HTR-8/SVneo (cell line): ENCODE data around the gene MID1IP1.

Experiments used
- DNase-seq: peaks from one replicate; pipeline ENCODE4 v3.0.0; 2011; ENCODE audit warnings: low spot score, mixed read lengths; ENCODE audit not compliant: insufficient read length
- FAIRE-seq: peaks from 2 replicates; lab custom pipeline; 2011; peaks lifted over from hg19 to GRCh38; lab: Jason Lieb, UNC

The MID1IP1 gene

DNA sequence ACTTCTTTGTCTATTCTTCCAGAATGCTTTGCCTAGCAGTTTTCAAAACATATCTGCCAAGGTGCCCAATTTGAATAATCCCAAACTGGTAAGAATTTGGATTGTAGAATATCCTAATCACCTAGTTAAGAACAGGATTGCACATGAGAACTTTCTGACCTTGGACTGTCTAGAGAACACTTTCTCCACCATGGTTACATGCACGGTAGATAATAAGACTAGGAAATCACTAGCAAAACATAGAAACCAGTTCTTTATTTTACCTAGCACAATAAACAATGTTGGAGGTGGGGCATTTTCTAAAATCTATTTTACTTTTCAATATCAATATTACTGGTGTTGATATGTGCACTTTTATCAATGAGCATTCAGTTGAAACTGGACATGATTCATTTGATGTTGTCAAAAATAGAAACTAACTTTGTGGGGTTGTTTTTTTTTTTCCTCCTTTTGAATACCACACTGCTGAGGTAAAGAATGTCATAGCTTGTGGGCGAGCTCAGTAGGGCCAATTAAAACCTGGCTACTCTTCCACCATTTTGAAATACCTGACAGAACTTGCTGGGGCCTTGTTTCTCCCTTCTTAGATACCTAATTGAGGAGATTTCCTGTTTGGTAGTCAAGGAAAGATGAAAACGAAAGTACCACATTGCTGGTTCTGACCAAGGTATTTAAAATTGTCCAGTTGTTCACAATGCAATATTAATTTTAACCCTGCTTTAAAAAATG lies 10.4 kb downstream of the MID1IP1 start:
- DNase-seq: no peak
- FAIRE-seq: no peak

DNA sequence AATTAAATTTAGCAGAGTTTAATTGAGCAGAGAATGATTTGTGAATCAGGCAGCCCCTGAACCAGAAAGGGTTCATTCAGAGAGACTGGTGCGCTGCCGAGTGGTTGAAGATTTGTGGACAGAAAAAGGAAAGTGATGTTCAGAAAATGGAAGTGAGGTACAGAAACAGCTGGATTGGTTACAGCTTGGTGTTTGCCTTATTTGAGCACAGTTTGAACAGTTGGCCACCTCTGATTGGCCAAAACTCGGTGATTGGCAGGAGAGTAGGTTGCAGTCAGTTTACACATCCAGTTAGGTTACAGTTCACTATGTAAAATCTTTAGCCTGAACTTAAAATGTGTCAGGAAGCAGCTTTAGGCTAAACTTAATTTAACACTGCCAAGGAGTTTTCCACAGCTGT lies 14.9 kb downstream of the MID1IP1 start:
- DNase-seq (no peak), FAIRE-seq (no peak)

DNA sequence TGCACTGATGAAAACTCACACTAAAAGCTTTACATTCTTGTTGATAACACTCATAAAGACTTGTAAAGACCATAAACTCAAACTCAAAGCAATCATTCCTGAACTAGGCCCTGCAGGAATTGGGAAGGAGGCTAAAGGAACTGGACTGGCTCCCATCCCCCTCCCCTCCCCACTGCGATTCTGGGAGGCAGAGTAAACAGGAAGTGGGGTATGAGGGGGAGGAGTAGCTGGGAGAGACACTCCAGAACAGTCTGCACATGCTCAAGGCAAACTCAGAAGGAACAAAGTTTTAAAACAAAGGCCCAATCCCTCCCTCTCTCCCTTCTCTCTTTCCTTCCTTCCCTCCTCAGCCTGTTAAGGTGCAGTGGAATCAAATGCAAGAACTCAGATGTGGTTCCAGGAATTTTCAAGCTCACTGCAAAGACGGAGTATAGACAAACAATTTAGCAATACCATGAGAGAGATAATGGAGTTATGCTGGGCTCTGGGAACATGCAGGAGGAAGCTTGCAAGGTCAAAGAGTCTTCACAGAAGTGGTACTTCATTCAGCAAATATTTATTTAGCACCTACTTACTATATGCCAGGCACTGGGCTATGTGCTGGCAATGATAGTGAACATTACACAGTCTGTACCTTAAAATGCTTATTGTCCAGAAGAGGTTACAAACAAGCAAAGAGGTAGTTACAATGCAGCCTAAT lies 15.9 kb downstream of the MID1IP1 start:
- FAIRE-seq: no peak
- DNase-seq: no peak

DNA sequence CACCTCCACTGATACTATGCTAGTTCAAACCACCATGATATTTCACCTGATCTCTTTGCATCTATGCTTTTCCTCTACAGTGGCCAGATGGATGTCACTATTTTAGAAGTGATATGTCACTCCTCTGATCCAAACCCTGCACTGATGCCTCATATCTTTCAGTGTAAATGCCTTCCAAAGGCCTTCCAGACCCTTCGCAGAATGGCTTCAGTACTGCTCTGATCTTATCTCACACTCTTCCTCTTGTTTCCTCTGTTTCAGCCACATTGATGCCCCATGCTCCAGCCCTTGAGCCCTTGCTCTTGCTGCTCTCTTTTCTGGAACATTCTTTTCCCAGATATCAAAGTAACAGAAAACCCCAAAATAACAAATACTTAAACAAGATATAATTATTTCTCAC lies 17.9 kb downstream of the MID1IP1 start:
- no peak for DNase-seq
- FAIRE-seq: no peak

DNA sequence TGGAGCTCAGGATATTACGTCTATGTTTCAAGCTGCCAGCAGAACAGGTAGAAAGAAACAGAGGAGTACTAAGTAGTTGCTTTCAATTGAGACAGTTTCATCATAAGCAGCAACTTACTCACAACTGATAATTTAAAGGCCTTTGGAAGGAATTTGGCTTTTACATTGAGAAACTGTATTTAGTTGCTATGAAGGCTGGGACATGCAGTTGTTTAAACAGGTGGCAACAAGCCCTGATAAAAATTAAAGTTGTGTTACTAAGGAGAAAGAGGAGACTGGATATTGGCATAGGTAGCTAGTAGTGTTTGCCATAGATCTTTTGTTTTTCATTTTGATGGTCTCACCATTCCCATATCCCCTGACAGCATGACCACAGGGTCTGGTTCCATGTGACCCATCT lies 18.4 kb downstream of the MID1IP1 start:
- no peak for DNase-seq
- FAIRE-seq: no peak

DNA sequence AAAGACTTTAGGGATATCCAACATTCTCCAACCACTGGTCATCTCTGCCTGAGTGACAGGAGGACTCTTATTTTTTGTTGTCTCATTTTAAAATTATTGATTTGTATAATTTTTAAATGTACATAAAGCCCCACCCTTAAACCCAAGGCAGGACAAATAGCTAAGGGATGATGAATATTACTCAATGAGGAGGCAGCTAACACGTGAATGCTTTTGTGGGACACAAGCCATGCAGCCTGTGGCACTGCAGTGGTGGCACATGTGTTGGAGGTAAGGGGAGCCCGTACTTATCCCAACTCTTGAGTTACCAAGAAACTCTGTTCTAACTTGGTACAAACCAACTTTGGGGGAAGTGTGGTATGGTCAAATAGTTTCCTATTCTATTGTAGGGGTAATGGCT lies 19.5 kb downstream of the MID1IP1 start:
- FAIRE-seq (no peak), DNase-seq (no peak)

DNA sequence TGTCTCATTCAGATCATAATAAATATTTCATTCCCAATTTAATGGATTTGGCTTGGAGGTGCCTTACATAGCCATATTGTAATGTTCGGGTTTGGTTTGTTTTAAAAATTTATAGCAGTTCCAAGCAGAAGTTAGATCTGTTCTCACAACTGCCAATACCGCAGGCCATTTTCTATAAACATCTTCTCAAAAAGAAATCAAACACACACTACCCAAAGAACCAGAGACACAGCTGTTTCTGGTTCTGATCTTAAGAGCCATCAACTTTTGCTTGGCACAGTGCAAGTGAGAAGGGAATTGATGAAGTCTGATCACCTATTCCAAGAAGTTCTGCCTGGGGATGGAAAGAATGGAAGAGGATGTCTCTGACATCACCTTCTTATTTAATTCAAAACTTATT lies 22.9 kb downstream of the MID1IP1 start:
- DNase-seq: no peak
- no peak for FAIRE-seq

DNA sequence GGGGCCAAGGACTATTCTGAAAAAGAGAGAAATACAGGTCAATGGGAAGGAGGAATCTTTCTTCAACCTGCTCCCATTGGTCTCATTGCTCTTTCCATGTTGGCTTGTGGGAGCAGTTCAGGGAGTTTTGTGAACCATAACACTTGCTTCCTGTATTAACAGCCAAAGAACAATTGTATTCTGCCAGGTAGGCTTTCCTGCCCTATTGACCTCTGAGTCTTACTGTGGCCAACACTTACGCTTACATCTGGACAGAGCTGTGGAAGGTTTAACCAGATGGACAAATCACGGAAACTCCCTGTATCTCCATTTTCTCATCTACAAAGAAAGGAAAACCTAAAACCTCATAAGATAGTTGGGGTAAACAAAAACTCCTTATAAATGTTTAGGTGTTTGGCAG lies 30.7 kb downstream of the MID1IP1 start:
- DNase-seq (no peak), FAIRE-seq (no peak)

DNA sequence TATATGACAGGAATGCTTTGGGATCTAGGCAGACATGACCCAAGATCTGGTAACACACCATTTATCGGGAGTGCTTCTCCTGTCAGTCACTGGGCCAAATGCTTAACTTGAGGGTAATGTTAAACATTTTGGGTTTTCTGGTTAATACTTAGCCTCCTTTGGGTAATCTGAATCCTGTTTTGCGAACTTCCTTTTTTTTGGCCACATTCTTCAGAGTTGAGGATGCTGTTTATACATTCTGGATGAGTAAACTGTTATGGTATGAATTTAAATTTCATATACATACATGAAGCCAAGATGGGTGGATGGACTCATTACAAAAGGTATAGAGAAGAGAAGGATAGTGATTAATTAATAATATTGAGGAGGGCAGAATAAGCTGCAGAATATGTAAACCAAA lies 36.1 kb downstream of the MID1IP1 start:
- DNase-seq (no peak), FAIRE-seq (no peak)

DNA sequence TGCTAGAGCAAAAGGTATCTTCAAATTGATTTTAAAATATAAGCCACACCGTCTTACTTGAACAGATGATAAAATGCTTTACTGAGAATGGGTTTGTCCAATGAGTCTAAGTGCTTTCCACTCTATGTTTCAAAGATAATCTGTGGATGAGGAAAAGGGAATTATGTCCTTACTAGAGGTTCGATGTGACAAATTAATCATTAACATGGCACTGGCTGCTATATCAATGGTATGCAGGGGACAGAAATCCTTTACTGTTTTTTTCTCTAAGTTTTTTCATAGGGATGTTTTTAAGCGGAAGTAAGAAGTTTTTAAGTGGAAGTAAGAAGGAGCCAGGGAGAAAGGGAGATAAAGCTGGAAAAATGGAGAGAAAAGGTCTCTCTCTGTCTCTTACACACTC lies 38.0 kb downstream of the MID1IP1 start:
- FAIRE-seq (no peak), DNase-seq (no peak)

DNA sequence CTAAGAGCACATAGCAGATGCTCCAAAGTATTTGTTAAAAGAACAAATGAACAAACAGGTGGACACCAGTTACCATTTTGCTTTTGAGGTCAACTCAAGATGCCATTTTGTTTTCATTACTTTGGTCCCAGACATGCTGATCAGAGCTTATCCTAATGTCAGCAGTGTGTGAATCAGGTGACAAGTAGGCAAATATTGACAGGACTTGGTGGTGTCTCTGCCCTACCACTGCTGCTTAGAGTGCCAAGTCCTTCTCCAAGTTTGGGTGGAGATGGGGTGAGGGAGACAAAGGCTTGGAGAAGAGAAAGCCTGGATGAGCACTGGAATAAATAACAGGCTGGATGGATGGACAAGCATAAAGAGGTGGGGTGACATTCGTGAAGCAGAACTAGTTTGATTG lies 38.7 kb downstream of the MID1IP1 start:
- FAIRE-seq: no peak
- DNase-seq: no peak

DNA sequence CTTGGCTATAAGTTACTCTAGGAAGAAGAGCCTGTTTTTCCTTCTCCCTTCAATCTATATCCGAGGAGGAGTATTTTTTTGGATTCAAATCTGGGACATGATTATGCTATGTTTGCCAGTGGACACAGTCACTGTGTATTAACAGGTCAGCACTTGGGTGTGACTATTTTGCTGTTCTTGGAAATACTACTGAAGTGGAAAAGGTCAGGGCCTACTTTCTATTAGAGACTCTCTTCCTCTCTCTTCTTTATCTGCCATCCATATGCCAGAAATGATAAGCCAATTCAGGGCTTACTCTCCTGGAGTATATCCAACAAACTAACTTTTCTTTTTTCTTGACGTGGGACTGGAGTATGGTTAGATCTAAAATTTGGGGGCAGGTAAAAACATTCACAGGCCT lies 40.5 kb downstream of the MID1IP1 start:
- FAIRE-seq (no peak), DNase-seq (no peak)

DNA sequence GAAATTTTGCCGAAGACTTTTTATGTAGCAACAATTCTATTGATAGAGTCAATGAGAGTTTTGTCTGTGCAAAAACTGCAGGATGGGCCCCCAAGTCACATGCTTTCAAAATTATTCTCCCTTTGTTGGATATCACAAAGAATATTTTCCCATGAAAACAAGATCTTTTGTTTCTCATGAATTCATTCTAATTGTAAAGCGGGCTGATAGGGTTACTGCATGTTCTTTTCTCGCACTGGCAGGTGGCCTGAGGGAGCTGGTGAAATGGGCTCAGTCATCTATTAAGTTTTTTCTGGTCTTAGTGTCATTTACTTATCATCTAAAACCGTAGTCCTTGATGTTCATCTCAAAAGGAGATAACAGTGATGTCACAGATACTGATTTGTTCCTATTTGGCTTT lies 44.2 kb downstream of the MID1IP1 start:
- FAIRE-seq (no peak), DNase-seq (no peak)

DNA sequence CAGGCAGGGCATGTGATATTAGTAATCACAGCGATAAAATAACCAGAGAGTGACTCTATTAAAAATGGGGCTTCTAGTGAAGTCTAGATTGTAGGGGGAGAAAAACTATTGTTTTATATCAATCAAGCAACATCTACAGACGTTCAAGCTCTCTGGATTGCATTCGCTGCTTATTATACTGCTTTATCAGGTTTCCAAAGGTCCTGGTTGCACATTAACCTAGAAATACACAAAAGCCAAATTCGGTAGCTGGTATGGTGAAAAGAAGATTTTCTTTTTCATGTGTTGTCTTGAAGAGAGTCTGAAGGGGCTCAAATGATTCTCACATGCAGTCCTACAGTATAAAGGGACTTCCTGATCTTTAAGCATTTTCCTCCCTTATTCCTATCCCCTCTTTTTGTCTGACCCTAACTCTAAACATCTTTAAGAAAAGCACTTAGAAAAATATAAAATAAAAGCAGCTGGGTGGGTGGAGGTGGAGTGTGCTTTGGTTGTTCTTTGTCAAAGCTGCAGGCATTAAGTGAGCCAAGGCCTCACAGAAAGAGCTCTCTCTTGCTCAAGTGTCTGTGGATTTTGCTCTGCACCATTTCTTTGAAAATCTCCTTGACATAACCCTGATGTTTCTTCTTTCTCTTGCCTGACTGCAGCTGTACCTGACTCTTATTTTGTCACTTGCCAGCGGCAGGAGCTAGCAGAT lies 46.1 kb downstream of the MID1IP1 start:
- DNase-seq (no peak), FAIRE-seq (no peak)

DNA sequence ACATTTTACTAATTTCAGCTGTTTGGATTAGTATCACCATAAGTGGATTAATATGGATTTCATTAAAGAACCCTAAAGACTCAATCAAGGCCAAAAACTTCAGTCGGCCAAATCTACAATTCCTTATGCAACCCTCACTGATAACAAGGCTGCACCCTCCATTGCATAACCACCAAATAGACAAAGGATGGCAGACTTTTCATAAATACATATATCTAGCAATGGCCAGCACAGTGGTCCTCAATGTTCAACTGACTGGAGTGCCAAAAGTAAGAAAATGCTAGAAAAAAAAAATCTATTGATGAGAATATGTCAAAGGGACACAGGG lies 46.6 kb downstream of the MID1IP1 start:
- FAIRE-seq (no peak), DNase-seq (no peak)

DNA sequence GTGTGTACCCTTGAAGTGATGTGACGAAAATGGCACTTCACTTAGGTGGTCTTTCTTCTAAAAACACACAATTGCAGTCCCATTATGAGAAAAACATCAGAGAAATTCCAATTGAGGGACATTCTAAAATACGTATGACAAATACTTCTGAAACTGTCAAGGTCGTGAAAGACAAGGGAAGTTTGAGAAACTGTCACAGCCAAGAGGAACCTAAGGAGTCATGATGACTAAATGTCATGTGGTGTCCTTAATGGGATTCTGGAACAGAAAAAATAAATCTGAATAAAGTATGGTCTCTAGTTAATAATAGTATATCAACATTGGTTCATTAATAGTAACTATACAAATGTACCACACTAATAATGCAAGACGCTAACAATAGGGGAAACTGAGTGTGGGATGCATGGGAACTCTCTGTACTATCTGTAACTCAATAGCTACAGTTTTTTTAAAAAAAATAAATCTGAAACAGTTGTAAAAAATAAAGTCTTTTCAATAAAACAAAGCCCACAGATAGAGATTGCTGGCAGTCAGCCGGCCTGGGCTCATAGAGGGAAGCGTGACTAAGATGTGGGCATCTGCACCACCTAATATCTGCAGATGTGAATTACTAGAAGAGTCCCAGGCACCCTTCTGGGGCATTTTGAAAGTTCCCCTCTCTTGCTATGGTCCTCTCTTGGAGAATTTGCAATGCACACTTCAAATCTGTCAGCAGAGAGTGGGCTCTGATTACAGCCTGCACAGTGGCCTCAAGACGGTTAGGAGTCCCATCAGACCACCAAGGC lies 47.6 kb downstream of the MID1IP1 start:
- DNase-seq (no peak), FAIRE-seq (no peak)

DNA sequence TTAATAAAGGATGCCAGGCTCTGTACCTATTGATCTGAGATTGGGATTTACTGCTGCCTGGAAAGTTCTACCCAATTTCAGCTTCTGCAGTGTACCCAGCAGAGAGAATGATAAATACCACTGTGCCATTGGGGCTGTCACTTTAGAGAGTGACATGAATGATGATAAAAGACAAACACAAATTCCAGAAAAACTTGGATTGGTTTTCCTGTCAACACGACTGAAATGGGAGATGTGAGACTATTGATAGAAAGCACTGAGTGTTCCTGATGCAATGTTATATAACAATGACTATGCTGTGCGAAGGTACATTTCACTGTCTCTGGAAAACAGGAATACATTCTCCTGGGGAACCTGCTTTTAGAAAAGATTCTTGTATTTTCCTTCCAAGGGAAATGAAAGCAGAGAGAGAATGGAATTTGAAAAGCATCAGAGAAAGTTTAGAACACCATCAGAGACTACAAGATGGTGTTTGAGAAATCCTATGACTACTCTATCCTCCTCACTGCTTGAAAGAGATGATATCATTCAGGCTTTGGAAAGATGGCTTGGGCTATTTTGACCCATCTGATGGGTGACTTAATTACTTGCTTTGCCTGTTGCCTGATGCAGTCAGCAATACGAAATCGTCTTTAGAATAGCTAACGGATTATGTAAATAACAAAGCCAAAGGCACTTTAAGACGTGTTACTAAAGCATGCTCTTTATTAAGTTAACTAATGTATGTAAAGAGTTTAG lies 49.7 kb downstream of the MID1IP1 start:
- FAIRE-seq: no peak
- DNase-seq: no peak

DNA sequence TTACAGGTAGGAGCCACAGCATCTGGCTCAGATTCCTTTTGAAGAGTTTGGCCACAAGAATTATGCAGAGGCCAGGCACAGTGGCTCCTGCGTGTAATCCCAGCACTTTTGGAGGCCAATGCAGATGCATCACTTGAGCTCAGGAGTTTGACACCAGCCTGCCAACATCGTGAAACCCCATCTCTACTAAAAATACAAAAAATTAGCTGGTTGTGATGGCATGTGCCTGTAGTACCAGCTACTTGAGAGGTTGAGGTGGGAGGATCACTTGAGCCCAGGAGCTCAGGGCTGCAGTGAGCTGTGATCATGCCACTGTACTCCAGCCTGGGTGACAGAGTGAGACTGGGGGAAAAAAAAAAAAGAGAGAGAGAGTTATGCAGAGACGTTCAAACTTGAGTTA lies 53.0 kb downstream of the MID1IP1 start:
- FAIRE-seq (no peak), DNase-seq (no peak)
